Endometrium (tissue), 2 donors: ENCODE data around the gene COL24A1.
A peak's percentile ranks its signal among the peaks of the same experiment; 100 is the strongest.

Source experiments
- FAIRE-seq: peaks from 2 replicates; lab custom pipeline; 2012; peaks lifted over from hg19 to GRCh38; lab: Jason Lieb, UNC
- donor health status: control.
- donor health status: control.

The COL24A1 gene

DNA sequence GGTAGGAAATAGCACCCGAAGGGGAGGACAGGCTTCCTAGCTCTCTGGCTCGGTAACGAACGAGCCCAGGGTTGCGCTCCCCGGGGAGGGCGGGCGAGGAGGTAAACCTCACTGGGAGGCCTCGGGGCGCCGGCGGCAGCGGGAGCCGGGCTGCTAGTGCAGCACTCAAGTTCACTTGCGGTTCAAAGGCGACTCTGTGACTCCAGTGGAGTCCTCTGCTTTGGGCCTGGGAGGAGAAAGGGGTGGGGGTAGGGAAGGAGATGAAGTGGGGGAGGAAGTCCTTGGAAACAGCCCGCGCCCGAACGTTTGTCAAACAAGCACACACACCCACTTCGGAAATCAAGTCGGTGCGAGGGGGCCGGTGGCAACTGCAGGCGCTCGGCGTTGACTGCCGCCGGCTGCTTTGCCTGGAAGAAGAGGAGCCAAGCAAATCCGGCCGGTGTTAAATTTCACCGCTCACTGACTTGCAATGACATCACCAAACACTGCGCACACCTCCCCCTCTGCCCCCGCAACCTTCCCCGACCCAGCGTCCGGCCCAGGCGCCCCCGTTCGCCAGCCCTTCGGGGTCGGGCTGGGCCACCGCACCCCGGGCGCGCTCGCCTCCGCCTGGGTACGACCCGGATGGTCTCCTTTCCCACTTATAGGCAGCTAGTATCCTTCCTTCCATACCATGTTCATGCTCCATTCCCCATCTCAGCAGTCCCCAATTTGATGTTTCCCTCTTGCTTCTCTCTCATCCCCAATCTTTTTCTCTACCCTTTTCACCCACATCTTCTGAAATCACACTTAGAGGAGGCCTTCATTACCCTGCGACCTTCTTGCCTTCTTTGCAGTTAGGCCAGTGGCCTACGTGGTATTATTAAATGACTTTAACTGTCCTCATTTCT, at the start of gene COL24A1:
Gene COL24A1 (minus strand): TSS at position 207 of the 890 bp plus-strand sequence. CDS start 376 bp downstream, outside the sequence.
- FAIRE-seq: no peak

DNA sequence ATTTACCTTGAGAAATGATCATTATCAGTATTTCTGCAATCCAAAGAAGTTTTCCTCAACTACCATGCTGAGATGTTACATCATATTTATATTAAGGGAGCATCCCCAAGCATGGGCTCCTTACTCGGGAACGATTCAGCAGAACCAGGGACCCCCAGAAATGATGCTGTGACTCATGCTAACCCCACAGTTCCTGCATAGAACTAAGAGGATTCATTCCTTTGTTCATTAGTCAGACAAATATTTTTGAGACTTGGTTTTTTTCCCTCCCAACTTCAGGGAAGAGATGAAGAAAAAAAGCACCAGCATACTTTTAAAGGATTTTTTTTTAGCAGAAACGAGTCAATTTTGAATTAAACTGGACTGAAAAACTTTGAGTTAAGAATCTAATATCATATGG, 49.2 kb upstream of the COL24A1 start:
- no peak for FAIRE-seq

DNA sequence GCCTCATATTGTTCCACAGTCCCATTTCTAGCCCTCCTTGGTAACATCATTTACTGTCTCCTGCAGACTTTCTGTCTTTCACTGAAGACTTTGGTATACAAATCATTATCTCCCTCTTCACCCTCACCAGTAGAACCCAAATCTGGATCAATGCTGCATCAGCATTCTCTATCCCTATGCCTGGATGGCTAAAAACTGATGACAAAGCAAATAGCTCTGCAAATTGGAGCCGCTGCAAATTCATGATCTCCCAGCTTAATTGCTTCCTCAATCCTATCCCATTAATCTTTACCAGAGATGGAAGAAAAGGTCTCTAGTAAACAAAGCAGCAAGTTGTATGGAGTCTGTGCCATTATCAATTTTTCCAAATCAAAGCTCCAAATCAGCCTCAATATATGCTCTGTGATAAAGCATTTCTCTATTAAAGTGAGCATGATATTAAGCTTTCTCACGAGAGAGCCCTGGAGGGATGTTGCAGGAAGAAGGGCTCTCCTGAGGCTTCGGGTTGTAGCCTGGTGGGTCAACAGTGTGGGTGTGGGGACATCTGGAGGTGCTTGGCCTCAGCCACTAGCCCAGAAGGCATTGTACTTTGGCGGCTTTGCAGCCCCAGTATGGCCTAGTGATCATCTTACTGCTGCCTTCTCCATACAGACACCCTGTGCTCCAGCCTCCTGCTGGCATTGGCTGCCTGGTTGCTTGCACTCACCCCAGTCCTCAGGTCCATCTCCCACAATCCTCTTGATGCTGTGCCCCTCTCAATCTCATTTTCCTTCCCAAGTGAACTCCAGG, 46.2 kb upstream of the COL24A1 start:
- FAIRE-seq: no peak

DNA sequence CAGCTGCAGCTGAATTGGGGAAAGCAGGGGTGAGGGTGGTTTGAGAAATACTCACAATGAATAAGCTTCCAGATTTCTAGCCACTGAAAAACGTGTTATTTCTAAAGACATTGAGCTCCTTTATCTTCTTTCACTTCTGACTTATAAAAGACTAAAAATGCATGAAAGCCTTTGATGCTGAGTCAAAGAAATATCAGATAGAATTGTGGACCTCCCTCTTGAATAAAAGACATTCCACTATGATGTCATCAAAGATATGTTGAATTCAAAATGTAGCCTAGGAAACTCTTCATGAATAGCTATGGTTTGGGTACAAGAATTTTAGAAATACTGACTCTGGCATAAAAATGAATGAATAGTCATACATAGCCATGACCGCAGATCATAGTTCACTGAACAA, 44.7 kb upstream of the COL24A1 start:
- no peak for FAIRE-seq

DNA sequence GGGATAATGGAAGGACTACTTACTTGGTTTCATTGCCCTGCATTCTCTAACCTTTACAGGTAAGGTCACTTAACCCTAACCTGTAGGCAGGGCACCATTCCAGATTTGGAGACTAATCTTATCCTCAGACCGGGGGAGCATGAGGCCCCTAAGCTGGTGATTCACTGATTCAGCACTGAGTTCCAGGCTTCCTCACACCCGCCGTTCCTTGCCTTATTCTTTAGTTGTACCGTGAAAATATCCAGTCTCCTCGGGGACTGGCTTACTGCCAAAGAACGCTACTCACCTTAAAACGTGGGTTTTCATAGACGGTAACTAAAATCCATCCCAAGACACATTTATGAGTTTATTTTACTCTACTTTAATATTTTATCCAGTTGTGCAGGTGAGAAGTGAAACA, 44.3 kb upstream of the COL24A1 start:
- no peak for FAIRE-seq

DNA sequence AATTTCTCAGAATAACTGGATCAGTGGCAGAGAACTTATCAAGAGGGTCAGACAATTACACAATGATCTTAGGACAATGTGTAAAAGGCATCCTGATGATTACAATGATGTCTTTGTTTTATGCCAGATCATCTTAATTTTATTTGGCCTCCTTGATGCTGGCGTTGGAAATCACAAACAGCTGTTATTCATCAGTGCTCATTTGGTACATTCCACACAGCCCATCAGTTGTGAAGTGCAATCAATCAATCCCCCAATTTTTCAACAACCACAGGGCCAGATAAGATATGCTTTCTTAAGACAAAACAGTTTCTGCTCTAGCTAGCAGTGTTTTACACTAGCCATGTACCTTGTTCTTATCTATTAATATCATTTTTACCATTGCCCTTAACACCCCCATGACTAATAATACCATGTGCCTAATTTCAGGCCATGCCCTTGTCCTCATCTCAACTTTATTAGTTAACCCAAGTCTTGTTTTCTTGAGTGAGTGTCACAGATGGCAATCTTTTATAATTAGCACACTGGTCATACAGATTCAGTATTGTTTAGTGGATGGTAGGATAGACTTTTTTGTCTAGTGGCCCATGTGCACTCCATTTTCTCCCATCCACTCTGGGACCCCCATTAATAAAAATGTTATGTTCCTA, 40.8 kb upstream of the COL24A1 start:
- no peak for FAIRE-seq

DNA sequence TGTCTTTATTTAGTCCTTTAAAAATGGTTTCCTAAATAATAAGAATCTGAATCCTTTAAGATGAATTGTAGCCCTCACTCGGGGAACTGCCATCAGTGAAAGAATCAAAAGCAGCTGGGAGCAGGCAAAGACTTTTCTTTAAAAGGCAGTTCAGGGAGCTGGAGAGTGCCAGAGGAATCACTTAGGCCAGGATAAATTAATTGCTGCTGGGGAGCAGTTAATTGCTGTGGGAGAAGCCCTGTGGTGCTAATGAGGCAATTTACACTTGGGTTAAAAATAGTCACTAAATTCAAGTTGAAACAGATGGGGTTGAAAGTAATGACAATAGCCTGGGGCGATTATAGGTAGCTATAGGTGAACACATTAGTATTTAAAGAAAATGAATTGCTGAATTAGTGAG, 38.7 kb upstream of the COL24A1 start:
- no peak for FAIRE-seq

DNA sequence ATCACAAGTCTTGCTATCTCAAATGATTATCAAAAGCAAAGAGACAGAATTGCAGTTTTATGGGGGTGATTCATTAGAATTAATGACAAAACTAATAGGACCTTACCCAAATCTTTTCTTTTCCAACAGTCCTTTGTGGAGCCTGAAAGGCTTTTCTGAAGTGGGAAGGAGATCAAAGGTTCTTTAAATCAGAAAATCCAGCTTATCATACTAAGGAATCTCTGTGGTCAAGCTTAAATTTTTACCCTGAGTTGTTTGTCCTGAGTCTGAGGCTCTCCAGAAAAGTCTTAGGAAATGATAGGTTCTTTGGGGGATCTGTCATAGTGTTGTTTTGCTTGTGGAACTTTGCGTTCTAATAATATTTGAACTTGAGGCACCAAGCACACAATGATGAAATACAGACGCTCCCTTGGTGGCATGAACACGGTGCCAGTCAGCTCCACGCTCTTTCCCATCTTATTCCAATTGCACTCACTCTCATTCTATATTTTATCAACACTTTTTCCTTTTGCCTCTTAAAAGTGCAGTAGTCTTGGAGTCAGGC, 38.0 kb upstream of the COL24A1 start:
- peak; percentile 70 for FAIRE-seq

DNA sequence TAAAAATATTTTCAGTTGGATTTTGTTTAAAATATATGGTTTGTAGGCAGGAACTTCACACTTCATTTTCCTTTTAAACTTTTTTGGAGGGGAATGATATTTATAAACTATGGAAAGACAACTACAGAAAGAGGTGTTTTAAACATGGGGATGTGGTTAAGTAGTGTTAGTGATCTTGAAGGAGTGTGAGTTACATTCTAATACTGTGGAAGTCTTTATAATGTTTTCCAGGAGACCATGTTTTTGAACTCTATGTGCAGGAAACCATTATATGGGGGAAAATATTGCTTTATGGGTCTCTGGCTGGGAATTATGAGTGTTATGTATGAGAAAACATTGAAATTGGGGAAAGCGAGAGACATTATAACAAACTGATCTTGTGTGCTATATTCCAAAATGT, 35.8 kb upstream of the COL24A1 start:
- FAIRE-seq: peak; percentile 61

DNA sequence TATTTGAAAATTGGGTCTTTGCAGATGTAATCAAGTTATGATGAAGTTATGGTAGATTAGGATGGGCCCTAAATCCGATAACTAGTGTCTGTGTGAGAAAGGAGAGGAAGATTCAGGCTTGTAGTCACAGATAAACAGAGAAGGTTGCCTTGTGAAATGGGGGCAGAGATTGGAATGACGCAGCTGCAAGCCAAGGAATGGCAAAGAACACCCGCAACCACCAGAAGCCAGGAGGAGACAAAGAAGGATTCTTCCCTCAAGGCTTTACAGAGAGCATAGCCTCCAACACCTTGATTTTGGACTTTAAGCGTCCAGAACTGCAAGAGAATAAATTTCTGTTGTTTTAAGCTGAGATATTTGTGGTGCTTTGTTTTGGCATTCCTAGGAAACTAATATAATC, 35.4 kb upstream of the COL24A1 start:
- FAIRE-seq: no peak

DNA sequence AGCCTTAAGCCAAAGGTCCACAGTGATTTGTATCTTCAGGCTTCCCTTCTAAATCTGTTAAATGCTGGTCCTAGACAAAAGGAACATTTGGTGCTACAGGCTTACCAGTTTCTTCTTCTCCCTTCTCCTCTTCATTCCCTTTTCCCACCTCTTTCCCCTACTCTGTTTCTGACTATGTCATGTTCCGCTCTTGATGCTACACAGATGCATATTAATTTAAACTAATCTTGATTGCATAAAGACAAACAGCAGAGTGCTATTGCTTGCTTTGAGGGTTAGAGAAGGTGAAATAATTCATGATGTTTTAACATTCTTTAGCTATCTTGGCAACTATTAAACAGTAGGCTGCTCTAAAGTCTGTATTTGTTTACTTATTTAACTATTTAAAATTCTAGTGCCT, 34.3 kb upstream of the COL24A1 start:
- peak; percentile 48 for FAIRE-seq

DNA sequence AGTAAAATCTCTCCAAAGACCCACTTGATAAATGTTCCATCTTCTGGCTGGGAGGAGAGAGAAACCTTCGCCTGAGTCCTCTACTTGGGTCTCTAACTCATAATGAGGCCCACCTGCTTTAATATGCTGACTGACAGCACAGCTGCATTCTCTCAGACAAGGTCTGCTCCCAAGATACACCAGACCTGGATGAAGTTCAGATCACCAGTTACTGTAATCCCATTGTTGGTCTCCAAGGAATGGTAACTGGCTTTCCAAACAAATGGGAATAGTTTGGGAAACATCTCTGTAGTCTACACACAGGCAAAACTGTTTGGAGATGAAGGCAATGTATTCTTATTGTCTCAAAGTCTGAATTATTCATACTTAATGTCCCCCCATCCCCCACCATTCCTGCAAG, 27.9 kb upstream of the COL24A1 start:
- no peak for FAIRE-seq

DNA sequence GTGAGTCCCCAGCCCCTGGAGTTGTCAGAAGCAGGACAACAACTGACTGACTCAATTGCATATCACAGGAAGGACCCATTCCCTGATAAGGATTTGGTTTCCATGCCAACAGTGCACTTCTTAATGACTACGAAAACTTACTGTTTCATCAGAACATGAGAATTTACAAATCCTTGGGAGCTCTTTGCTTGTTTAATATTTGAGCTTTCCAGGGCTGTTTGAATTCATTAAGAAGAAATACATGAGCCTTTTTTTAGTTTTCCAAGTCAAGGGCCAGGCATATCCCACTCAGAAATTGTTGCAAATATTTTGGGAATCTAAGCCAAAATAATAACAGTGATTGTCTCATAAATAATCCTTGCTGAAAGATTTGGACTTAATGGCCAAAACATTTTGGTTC, 27.2 kb upstream of the COL24A1 start:
- FAIRE-seq: peak; percentile 65

DNA sequence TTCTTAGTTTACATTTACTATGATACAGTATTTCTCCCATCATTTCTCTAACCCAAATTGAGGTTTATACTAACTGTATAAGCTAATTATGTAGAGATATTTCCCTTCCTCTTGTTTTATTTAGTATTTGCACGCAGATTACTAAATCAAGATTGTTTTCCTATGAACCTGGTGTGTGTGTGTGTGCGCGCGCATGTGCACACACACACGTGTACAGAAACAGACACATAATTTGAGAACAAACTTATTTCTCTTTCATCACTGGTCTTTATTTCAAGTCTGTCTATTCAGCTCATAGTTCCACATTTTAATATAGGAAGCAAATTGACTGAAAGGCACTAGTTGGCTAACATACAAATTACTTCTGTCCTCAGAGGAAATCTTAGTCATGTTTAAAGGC, 19.7 kb upstream of the COL24A1 start:
- no peak for FAIRE-seq

DNA sequence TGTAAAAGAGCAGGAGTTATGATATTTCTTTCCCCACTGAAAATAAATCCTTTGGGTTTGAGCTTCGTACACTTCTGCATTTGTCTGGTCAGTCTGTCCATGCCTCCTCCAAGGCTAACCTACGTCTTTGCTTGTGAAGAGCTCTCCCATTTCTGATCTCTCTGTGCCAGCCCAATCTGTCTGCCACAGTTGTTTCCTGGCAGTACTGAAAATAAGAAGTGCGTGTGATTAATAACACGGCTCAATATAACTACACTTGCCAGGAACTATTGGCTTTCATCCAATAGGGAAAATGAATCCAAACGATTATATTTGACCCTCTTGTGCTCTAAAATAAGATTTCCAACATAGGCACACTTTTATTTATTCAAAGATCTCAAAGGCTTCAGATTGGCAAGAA, 19.2 kb upstream of the COL24A1 start:
- no peak for FAIRE-seq

DNA sequence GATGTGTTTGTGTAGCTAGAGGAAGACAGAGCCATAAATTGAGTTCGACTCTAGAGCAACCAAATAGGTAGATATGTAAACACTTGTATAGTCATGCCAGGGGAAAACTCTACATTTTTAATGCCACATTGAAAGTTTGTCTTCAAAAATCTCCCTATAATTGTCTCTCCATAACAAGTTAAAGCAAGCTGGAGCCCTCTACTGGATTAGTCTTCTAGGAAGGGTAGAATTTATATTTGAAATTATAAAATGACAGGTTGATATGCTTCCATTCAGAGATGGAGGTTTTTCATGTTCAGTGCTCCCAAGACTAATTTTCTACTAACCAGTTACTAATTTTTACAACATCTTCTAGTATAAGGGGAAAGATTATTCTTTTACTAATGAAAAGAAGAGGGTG, 13.1 kb upstream of the COL24A1 start:
- FAIRE-seq: no peak

DNA sequence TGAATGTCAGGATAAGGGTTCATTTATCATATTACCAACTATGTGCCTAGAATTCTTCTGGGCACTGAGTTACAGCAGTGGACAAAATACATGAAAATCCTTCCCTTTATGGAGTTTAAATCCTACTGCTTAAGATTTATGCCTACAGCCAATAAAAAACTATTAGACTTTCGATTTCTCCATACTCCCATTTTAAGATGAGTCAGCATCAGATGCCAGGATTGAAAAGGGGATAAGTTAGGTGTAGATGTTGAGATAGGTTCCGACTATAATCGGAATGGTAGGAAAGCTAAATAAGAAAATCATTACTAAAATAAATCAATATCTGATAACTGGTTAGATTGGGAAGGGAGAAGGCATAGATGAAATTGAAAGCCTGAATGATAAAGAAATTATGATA, 3.2 kb upstream of the COL24A1 start:
- FAIRE-seq: no peak

DNA sequence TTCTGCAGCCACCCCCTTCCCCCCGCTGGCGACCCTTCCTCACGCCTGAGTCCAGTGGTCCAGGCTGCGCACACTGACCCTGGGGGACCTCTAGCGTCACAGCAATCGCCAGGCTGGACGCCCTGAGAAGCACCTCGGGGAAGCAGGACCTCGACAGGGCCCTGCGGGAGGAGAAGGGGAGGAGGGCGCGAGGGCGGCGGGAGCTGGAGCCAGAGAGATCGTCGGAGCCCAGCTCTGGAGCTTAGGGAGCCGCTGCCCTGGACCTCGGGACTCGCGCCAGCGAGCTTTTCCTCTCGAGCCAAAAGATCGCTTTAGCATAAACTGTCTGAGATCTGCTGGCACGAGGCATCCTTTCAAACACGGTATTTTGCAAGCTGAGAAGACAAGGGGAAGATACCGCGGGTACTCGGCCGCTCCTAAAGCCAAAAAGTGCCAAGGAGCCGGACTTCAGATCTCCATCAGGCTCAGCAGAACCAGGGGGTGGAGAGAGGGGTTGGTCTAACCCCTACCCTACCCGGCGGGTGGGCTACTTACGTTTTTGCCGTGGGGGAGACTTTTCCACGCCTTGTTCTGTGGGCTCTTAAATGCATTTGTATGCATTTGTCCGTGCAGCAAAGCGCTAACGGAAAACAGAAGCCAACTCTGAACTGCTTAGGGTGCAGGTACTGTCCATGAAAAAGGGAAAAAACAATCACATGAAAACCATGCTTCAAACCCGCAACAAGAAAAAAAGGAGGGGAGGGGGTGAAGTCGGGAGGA, 586 bp downstream of the COL24A1 start:
- no peak for FAIRE-seq

DNA sequence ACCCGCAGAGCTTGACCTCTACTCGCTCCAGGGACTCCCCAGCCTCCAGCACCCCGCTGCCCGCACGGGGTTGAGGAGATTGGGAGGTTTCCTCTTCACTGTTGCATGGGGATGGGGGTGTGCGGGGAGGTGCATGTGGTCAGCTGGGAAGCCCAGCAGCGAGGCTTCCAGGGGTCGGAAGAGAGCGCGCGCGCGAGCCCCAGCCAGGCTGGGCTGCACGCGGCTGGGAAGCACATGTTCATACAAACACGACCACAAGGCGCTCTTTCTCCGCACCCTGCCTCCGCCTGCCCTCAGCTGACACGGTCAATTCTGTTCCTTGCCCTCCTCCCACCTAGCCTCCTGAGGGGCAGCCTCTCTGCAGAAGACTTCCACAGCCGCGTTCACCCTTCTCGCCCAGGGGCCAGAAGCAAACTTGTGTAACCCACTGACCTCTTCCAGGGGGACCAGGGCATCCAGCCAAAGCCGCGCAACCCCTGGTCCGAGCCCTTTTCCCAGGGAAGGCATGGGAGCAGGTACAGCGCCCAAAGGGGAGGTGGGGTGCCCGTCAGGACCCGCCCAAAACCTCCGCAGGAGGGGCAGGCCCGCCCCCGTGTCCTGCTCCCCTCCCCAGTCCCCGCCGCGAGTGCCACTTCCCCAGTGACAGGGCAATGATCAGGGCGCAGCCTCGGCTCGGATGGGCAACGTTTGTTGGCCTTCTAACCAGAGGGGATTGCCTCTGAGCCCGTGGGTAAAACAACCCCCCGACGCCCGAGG, 1.3 kb downstream of the COL24A1 start:
- no peak for FAIRE-seq

DNA sequence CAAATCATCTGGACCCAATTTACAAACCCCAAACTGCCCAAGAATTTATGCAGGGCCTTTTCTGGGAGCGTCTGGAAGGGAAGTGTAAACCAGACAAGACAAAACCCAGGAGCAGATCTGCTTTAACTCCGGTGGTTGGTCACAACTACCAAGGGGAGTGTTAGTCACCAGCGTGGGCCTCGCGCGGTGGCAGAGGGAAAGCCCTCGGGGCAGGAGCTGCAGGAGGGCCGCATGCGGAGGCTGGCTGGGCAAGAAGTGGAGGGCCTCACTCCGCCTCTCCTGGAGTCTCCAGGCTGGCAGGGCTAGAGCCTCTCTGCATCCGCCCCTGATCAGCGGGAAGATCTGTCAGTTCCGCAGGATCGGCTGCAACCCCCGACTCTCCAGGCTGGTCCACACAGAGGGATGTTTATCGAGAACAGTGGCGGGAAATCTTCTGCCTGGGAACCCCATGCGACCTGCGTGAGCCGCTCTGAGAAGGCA, 2.0 kb downstream of the COL24A1 start:
- no peak for FAIRE-seq

DNA sequence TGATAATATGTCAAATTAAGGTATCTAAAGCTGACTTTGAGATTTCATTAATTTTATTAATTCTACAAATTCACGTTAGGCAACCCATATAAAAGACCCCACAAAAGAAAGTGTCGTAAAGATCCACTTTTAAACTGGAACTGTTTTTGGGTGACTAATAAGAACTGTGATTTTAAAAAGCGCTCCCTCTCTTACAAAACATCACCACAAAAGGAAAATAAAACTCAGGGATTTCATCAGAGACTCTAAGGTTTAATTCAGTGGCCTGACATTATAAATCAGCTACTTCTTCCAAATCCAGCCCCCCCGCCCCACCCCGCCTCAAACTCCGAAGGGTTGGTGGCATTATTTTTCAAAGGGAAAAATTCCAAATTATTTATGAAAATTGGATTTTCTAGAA, 2.7 kb downstream of the COL24A1 start:
- no peak for FAIRE-seq
